DMS153 treated with DMSO at 0.1 percent for 48 hours (cell line): ENCODE measurements around the gene WDR7.

Source experiments
- DNase-seq: peaks from one replicate; lab custom pipeline; 2025; ENCODE audit not compliant: unreplicated experiment; lab: John Stamatoyannopoulos, UW

The WDR7 gene

GRCh38 chr18:56983275-56983992 is 332.3 kb downstream of the WDR7 start:
- DNase-seq: no peak

- no peak for DNase-seq
Measured at GRCh38 chr18:56984731-56985130, 333.6 kb downstream of the WDR7 start.

- no peak for DNase-seq
Measured at GRCh38 chr18:56986829-56987228, 335.7 kb downstream of the WDR7 start.

GRCh38 chr18:56987236-56987635 is 336.1 kb downstream of the WDR7 start:
- DNase-seq: no peak

- DNase-seq: no peak
Measured at GRCh38 chr18:56988022-56988421, 336.9 kb downstream of the WDR7 start.

- no peak for DNase-seq
Measured at GRCh38 chr18:56990678-56991077, 339.5 kb downstream of the WDR7 start.

GRCh38 chr18:56992777-56993176 is 341.6 kb downstream of the WDR7 start:
- DNase-seq: no peak

- DNase-seq: no peak
Measured at GRCh38 chr18:56995579-56996188, 344.5 kb downstream of the WDR7 start.

GRCh38 chr18:56997200-56997599 is 346.0 kb downstream of the WDR7 start:
- DNase-seq: no peak

GRCh38 chr18:56999823-57000222 is 348.7 kb downstream of the WDR7 start:
- no peak for DNase-seq

GRCh38 chr18:57002627-57003026 is 351.5 kb downstream of the WDR7 start:
- DNase-seq: peak; percentile 26

GRCh38 chr18:57003342-57003741 is 352.2 kb downstream of the WDR7 start:
- DNase-seq: no peak

GRCh38 chr18:57004366-57005121 is 353.4 kb downstream of the WDR7 start:
- DNase-seq: no peak

GRCh38 chr18:57008001-57008686 is 357.0 kb downstream of the WDR7 start:
- no peak for DNase-seq

GRCh38 chr18:57009844-57010243 is 358.7 kb downstream of the WDR7 start:
- DNase-seq: no peak

- no peak for DNase-seq
Measured at GRCh38 chr18:57014772-57015413, 363.7 kb downstream of the WDR7 start.

GRCh38 chr18:57015451-57015850 is 364.3 kb downstream of the WDR7 start:
- no peak for DNase-seq

- no peak for DNase-seq
Measured at GRCh38 chr18:57018845-57019244, 367.7 kb downstream of the WDR7 start.

GRCh38 chr18:57022716-57023115 is 371.6 kb downstream of the WDR7 start:
- no peak for DNase-seq

GRCh38 chr18:57023275-57023882 is 372.2 kb downstream of the WDR7 start:
- no peak for DNase-seq

- no peak for DNase-seq
Measured at GRCh38 chr18:57025540-57025939, 374.4 kb downstream of the WDR7 start.
